HG03175 (cell line): Measurements from ENCODE around the gene BORCS5.

Experiments
- ATAC-seq: cut with Tn5 transposase; IDR thresholded peaks from one replicate; pipeline ENCODE4 v1.9.1; 2021; ENCODE audit warnings: mild to moderate bottlenecking, moderate library complexity; ENCODE audit not compliant: unreplicated experiment

Gene BORCS5

DNA sequence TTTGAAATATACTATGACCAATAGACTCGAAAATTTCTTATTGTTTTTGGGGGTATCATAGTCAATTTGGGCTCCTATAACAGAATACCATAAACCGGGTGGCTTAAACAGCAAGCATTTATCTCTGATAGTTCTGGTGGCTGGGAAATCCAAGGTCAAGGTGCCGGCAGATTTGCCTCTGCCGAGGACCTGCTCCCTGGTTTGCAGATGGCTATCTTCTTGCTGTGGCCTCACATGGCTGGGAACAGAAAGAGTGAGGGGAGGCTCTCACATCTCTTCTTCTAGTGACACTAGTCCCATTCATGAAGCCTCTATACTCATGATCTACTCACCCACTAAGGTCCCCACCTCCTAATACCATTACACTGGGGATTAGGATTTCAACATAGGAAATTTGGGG, 70.7 kb downstream of the BORCS5 start:
- no peak for ATAC-seq

DNA sequence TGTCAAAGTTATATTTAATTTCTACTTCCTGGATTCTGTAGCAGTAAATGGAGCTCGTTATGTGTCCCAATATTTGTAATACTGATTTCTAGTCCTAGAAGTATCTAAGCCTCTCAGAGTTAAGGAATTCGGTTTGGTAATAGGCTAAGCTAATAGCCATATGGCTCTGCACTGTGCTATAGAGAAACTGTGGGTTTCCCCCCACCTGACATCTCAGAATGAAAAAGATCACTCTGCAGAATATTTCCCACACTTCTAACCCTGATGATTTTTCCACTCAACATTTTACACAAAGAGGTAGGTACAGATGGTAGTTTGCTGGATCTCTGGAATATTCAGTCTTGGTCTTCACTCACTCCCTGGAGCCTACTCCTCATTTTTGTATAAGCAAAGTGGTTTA, 71.2 kb downstream of the BORCS5 start:
- ATAC-seq: no peak

DNA sequence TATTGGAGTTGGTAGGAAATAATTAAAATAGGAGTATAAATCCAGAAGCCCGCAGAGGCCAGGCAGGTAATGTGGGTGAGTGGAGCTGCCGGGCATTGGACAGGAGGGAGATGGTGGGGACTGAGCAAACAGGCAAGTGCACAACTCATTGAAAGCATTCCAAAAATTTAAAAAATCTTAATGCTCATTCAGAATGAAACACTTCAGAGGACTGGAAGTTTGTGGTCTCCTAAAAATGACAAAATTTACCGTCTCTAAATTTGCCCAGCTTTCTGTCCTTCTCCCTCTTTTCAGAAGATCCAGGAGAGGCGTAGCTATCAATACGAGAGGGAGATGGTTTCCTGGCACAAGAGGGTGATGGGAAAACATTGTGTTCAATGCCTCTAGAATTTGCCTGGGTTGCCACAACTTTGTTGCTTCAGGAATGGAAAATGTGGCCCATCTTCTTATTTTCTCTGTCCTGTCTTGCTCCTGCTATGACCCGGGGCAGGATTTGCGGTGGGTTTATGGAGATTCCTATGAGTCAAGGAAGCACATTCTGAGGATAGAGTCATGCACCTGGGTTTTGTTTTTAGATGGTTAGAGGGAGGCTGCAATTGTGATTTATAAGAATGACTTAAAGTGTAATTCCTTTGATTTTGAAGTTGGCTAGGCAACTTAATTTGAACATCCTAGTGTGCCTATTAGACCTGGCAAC, 72.2 kb downstream of the BORCS5 start:
- no peak for ATAC-seq

DNA sequence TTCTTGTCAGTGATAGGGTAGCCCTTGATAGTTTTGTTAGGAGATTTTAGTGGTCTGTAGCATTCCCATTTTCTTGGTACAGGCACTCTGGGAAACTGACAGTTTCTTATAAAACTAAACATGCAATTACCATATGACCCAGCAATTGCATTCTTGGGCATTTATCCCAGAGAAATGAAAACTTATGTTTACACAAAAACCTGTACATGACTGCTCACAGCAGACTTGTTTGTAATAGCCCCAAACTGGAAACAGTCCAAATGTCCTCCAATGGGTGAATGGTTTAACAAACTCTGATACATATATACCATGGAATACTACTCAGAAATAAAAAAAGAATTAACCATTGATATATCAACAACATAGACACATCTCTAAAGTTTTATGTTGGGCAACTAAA, 75.5 kb downstream of the BORCS5 start:
- ATAC-seq: no peak

DNA sequence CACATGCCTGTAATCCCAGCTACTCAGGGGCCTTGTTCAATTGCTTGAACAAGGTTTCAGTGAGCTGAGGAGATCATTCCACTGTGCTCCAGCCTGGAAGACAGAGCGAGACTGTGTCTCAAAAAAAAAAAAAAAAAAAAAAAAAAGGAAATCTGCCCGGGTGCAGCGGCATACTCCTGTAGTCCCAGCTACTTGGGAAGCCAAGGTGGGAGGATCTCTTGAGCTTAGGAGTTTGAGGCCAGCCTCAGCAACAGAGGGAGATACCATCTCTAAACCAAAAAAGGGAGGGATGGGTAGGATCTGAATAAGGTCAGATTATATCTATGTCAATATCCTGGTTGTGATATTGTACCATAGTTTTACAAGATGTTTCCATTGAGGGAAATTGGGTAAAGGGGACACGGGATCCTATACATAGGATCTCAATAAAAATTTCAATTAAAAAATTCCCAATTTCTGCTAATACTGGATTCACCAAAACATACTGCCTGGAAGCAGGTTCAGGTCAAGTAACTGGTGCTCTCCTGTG, 76.4 kb downstream of the BORCS5 start:
- no peak for ATAC-seq

DNA sequence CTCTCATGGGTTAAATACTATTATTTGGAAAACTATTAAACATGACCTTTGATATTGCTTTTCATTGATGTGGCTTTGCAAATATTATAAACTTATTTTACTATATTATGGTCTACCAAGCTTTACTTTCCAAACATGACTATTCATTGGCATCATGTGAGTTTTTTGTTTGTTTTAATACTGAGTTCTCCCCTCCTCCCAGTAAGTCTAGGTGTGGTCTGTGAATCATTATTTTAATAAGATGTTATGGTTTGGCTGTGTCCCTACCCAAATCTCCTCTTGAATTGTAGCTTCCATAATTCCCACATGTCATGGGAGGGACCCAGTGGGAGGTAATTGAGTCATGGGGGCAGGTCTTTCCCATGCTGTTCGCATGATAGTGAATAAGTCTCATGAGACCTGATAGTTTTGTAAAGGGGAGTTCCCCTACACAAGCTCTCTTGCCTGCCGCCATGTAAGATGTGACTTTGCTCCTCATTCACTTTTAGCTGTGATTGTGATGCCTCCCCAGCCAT, 80.0 kb downstream of the BORCS5 start:
- no peak for ATAC-seq

DNA sequence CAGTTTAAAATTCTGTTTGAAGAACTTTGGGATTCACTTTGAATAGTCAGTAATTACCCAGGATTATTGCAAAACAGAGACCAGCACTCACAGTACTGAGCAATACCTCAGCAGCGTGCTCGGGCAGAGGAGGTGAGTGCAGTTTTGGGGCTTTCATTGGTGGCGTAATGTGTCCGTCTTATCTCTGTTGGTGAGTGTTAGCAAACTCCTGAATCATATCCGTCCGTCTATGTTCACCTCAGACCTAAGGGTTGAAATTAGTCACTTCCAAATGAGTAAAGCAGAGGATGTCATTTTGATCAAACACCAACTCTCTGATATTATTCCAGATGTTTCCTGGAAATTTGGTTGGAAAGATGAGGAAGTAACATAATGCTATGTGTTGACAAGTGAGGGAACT, 82.8 kb downstream of the BORCS5 start:
- ATAC-seq: no peak

DNA sequence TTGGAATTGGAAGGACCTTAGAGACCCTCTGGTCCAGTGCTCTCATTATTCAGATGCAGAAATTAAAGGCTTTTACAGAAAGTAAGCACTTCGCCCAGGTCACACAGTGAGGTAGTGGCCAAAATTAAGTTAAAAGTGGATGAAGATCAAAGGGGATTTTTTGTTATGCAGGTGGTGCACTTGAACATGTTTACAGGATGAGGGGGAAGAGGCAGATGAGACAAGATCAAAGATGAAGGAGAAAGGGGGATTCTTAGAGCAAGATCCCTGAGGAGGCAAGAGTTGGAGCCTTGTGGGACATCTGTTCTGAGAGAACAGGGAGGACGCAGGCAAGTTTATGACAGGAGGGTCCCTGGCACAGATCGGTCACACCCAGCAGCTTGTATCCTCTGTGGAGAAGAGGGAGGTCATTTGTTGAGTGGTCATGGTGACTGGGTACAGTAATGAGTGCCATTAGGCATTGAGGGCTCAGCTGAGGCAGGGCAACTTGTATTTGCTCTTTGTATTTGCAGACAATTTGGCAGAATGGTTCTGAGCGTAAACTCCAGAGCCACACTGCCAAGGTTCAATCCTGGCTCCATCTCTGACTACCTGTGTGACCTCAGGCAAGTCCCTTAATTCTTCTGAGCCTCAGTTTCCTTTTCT, 84.0 kb downstream of the BORCS5 start:
- ATAC-seq: no peak

DNA sequence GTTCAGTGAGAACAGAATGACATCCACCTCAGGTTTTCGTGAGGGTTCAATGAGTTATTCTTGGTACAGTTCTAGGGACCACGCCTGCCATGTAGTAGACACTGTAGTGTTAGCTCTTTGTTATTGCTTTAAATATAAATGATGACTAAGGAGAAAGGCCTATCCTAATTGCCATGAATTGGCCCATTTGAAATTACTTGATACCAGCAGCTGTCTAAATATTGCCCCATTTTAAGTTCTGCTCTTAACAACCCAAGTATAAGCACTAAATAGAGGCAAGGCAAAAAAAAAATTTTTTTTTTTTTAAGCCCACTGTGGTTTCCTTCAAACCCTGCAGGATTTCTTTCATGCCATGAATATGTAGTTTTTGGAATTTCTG, 84.5 kb downstream of the BORCS5 start:
- no peak for ATAC-seq

DNA sequence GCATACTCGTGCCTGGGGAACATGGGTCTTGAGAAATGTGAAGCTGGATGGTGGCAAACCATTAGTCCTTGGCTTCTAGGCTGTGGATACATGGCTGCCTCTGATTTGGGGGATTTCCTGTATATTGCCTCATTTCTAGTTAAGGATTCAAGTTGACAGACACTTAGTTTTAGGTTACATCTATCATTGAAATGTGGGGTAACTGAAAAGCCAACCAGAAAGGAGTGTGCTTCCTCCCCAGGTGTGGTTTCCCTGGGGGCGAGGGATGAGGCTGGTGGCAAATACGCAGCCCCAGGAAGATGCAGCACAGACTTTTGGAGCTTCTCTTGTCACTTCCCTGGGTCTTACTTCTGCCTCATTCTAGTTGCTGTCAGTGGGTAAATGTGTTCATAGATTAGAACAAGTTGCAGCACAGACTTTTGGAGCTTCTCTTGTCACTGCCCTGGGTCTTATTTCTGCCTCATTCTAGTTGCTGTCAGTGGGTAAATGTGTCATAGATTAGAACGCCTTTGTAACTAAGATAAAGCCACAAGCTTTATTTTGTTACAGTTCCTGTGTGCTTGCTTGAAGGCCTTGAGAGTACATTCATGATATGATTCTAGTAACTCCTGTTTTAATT, 85.1 kb downstream of the BORCS5 start:
- no peak for ATAC-seq

DNA sequence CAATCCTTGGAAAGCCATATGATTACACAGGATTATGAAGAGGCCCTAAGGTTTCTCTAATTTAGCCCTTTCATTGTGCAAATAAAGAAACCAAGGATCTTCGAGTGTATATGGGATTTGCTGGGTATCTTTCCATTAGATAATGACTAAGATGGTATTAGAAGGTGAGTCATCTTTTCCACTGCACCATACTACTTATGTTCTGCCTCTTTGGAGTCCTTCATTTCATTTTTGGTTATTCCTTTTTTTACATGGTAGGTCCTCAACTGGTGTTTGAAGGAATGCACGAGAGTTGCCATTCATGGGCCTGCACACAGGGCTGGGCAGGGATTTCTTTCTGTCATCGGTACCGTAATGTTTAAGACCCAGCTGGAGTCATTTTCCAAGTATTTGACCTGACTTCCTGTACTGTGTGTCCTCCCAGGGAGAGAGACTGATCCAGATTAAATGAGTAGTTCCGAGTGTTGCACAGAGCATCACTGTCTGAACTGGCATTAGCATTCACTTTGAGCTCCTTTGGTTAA, 85.7 kb downstream of the BORCS5 start:
- no peak for ATAC-seq

DNA sequence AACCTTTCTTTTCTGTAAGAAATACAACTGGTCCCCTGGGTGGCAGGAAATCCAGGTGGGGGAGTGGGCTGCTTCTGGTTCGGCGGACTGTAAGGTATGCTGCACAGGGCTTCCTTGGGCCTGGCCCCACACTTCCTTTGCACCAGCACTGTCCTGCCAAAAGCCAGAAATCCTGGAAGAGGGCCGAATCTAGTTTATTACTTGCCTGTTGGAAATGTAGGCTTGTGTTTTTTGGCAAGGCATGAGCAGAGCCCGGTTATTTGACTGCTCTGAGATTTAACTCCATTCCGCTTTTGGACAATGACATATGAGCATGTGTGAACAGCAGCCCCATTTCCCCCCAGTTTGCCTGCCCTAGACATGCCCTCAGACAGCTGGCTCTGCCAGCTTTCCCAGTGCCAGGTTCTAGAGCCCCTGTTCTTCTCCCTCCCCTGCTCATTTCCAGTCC, 86.6 kb downstream of the BORCS5 start:
- no peak for ATAC-seq

DNA sequence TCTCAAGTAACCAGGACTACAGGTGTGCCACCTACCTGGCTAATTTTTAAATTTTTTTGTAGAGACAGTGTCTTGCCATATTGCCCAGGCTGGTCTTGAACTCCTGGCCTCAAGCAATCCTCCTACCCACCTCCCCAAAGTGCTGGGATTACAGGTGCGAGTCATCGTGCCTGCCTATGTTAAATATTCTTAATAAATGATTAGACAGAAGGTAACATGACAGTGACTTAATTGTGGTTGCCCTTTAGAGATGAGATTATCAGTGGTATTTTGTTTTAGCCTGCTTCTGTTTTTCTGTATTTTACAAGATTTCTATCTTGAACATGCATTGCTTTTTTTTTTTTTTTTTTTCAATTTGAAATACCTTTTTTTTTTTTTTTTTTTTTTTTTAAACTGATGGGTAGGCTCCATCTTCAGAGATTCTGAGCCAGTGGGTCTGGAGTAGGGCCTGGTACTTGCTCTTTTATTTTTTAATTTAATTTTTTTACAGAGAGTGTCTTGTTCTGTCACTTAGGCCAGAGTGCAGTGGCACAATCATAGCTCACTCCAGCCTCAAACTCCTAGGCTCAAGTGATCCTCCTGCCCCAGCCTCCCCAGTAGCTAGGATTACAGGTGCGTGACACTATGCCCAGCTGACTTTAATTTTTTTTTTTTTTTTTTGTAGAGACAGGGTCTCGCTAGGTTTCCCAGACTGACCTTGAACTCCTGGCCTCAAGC, 88.4 kb downstream of the BORCS5 start:
- ATAC-seq: no peak

DNA sequence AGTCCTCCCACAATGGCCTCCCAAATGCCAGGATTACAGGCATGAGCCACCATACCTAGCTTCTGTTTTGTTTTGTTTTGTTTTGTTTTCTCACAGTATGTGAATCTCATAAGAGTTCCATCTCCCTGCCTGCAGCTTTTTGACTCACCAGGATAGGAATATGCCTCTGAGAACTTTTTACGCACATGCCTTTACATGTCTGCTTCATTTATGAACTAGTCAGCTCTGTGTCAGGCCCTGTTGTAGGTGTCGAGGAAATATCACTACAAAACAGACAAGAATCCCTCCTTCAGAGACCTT, 89.0 kb downstream of the BORCS5 start:
- ATAC-seq: no peak

DNA sequence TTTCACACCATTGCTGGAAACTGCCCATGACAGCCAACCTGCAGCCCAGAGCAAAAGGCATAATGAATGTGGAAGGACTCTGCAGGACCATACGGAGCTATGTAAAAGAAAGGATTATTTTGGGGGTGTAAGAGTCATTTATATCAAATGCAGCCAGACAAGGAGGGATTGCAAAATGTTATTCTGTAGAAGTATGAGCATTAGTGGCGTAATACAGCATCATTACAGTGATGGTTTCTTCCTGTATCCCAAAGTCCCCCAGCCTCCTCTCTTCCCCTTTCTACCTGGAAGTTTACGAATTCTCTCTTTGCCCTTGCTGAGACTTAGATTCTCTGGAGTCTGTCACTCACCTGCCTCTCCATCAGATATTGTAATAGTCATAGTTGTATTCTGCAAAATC, 89.9 kb downstream of the BORCS5 start:
- no peak for ATAC-seq

DNA sequence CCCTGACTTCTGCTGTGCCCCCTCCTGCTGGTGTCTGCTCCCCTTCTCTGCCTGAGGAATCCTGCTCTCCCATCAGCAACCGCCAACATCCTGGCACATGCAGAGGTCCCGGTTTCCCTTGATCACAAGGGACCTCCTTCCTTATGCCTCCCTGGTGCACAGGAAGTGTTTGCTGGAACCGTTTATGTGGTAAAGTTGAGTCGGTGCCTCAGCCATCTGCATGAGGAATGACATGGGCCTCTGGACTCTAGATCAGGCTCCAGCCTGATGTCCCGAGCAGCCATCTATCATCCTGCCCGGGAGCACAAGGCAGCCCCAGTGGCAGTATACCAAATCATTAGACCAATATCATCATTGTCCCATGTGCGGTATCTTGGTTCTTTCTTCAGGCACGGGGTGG, 90.4 kb downstream of the BORCS5 start:
- ATAC-seq: no peak

DNA sequence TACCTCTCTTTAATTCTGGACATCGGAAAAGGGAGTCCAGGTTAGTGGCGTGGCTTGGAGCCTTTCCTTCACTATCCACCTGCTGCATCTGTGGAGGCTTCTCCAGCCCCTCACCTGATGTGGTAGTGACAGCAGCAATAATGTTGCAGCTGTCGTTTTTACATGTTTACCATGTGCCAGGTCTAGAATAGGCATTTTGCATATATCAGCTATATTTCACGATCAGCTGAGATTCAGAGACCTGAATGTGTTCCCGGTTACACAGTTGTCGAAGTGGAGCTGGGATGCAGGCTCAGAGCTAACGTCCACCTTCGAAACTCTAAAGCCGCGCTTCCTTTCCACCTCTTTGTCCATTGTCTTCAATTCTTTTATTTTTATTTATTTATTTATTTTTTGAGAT, 91.0 kb downstream of the BORCS5 start:
- ATAC-seq: no peak

DNA sequence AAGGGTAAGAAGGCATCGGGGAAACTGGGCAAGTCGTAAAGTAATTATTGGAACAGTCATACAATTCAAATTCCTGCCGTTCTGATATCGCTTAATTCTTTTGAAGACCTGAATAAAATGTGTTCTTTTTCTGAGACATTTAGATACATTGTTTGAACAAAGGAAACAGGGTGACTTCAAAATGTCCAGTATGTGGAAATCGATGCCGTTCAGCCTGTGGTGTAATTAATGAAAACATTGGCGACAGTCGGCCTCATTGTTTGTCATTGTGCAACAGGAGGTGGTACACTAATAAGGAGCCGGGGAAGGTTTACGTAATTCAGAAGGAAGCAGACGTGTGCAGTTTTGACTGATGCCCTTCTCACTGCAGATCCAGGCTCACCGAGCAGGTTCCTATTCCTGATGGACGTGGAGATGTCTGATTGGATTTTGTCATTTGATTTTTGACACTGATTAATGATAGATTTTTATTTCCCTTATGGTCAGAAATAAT, 92.7 kb downstream of the BORCS5 start:
- ATAC-seq: no peak

DNA sequence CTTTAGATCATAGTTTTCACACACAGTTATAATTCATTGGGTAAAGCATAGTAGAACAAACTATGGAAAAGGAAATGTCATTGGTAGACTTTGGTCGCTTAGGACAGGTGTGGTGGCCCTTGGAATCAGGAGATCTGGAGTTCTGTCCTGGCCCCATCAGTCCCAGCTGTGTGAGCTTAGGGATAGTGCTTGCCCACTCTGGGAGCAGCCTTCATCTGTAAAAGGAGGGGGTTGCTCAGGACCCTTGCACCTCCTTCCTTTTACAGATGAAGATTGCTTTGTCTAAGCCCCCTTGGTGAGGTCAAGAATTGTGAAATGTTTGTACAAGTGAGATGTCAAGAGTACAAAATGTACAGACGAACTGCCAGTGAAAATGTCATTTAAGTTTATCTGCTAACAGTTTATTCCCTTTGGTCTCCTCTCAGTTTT, 93.2 kb downstream of the BORCS5 start:
- ATAC-seq: no peak

DNA sequence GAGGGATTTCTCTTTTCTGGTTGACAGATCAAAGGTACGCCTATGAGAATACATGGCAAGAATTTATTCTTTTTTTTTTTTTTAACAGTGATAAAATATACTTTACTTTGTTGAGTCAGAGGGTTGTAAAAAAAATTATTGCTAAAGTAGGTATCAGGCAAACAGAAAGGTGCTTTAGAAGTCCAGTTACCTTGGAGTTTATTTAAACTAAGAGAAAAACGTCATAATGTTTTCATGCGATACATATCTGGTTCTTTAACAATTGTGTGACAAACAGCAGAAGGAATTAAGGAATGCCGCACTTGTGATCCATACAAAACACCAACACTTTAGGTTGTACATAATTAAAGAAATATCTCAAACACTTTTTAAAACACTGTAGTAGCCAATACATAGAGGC, 94.2 kb downstream of the BORCS5 start:
- ATAC-seq: no peak

DNA sequence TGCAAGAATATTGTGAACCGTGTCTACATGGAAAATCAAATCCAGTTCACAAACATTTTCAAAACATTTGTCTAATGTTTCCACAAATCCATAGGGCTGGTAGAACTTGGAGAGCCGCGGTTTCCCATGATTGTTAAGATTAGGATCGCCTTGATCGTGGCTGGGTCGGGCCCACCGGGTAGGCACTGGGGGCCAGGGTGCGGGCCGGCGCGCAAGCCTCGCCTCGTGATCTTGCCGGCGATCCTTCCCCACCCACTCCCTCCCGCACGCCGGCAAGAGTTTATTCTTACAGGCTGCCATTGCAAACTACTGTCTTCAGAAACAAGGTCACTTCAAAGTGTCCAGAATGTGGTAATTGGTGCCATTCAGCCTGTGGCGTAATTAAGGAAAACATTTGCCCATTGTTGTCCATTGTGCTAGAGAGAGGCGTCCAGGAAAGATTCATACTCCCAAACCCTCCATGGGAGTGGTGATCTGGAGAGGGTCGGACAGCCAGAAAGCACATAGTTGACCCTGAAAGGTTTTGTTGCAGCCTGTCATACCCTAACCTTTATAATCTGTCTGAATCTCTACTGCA, 95.5 kb downstream of the BORCS5 start:
- no peak for ATAC-seq
